Measurements from ENCODE around the gene TRIM24.

GRCh38 chr7:138480527-138480926 is 20.5 kb downstream of the TRIM24 start:
- TF ChIP-seq POLR2A (IDR thresholded peaks at IDR 0.05) (no peak), CTCF (IDR thresholded peaks at IDR 0.05) (no peak), EP300 (IDR thresholded peaks at IDR 0.05) (no peak)

Measured in ovary (tissue), 3 donors.